Measurements from ENCODE around the gene ITGAL. TPM values are rescaled to one million over a fixed set of nuclear protein-coding genes. Genes with fewer than 3 reads are reported as not detected.

ITGAL gene
- total and polyA plus RNA-seq, 2 of the 8 experiments (the other 6 are each of a cell fraction or from before 2014, with no cell fraction given): not detected

- H2AK5ac ChIP-seq (ENCODE audit: low read depth, low read length): no peak overlapping the region
- peaks cover 0 to 2% (median 0%) of the 10 kb centered on the region in 4 experiments; a peak in 1 of 7 replicates for H3K27me3 ChIP-seq (replicated peaks in 1 of 4; ENCODE audit: control insufficient read depth in 3 of 4, extremely low read depth in 1 of 4, insufficient read depth in 3 of 4, low read length in 3 of 4)
- H2BK5ac ChIP-seq (ENCODE audit: low read depth, low read length): no peak overlapping the region
- no peak overlapping the region for H3K18ac ChIP-seq (ENCODE audit: extremely low read depth, low read length)
- no peak overlapping the region for H3K14ac ChIP-seq (ENCODE audit: insufficient read length)
- ChIA-PET POLR2A (ENCODE audit: partially characterized antibody) (interaction anchor here (1.4 kb wide), 2 partner anchors 10 to 136 kb away, joined by 3 to 4 read pairs; partner anchors contain the start of gene ZNF689), CTCF (ENCODE audit: partially characterized antibody) (interaction anchor here (0.5 to 1.9 kb wide), 5 partner anchors 8 to 87 kb away, joined by 3 to 6 read pairs (median 4); partner anchors contain the start of gene DCTPP1)
- H3K9ac ChIP-seq (replicated peaks in 1 of 4; ENCODE audit: extremely low read depth in 1 of 4, low read depth in 3 of 4, low read length in 3 of 4): no peak overlapping the region
- H3K36me3 ChIP-seq (ENCODE audit: control insufficient read depth in 2 of 4, insufficient read depth in 4 of 4, low read length in 3 of 4): no peaks in the 10 kb centered on the region
- no peak overlapping the region for H3K4me3 ChIP-seq (ENCODE audit: extremely low read depth in 1 of 4, insufficient read depth in 2 of 4, low read depth in 3 of 4, low read length in 4 of 4)
- no peak overlapping the region for H2BK12ac ChIP-seq (ENCODE audit: low read depth, low read length)
- no peak overlapping the region for H2AFZ ChIP-seq (ENCODE audit: low read length)
- H3K9me3 ChIP-seq (ENCODE audit: insufficient read depth in 2 of 2, low read depth in 1 of 2, low read length in 1 of 2): no peaks in the 10 kb centered on the region
- no peak overlapping the region for H3K23ac ChIP-seq (ENCODE audit: insufficient read length)
- no peaks in the 10 kb centered on the region for H4K20me1 ChIP-seq (replicated peaks in 1 of 2; ENCODE audit: control insufficient read depth in 1 of 2, insufficient read depth in 2 of 2, low read length in 2 of 2)
- H3K56ac ChIP-seq (replicated peaks; ENCODE audit: insufficient read length, low read depth, low read length): no peak overlapping the region
- no peaks in the 10 kb centered on the region for H3K79me2 ChIP-seq (ENCODE audit: control insufficient read depth in 1 of 2, insufficient read depth in 2 of 2, low read length in 2 of 2)
- no peaks in the 10 kb centered on the region for H3K23me2 ChIP-seq (ENCODE audit: low read depth, low read length)
- no peak for TF ChIP-seq KDM1A (IDR thresholded peaks at IDR 0.05; ENCODE audit: borderline replicate concordance, low read length)
- TF ChIP-seq SIRT6 (IDR thresholded peaks at IDR 0.05; ENCODE audit: low read length): no peak
- no peak for TF ChIP-seq CREB1 (IDR thresholded peaks at IDR 0.05)
- TF ChIP-seq JUND (IDR thresholded peaks at IDR 0.05; ENCODE audit: low read length): no peak
- TF ChIP-seq EZH2 (IDR thresholded peaks at IDR 0.05; ENCODE audit: low read depth, low read length, severe bottlenecking): no peak
- no peak for TF ChIP-seq RFX5 (IDR thresholded peaks at IDR 0.05; ENCODE audit: borderline replicate concordance, low read depth, low read length)
- TF ChIP-seq POLR2AphosphoS5 (IDR thresholded peaks at IDR 0.05; ENCODE audit: low read depth, low read length): no peak
- no peak for TF ChIP-seq CTBP2 (IDR thresholded peaks at IDR 0.05; ENCODE audit: borderline replicate concordance, insufficient read depth, insufficient read length, low read length)
- no peak for TF ChIP-seq CBX8 (IDR thresholded peaks at IDR 0.05; ENCODE audit: borderline replicate concordance, low read depth, low read length)
- TF ChIP-seq PHF8 (conservative IDR thresholded peaks at IDR 0.05; ENCODE audit: low read depth, low read length): no peak
- peaks cover 0 to 3% (median 0%) of the 10 kb centered on the region in 4 experiments; a peak in 1 of 7 replicates for H3K4me1 ChIP-seq (replicated peaks in 1 of 4; ENCODE audit: control insufficient read depth in 3 of 4, insufficient read depth in 4 of 4, low read length in 3 of 4)
- DNase-seq (ENCODE audit: low read depth in 1 of 2, low spot score in 2 of 2): no peak
- no peak overlapping the region for H2BK120ac ChIP-seq (replicated peaks; ENCODE audit: low read depth, low read length)
- H3K4ac ChIP-seq (replicated peaks; ENCODE audit: insufficient read length, low read depth, low read length): no peak overlapping the region
- no peak overlapping the region for H4K5ac ChIP-seq (ENCODE audit: insufficient read length, low read depth, low read length)
- no peak for FAIRE-seq
- H3K4me2 ChIP-seq (ENCODE audit: insufficient read depth in 1 of 2, low read depth in 2 of 2, low read length in 2 of 2): no peak overlapping the region
- no peaks in the 10 kb centered on the region for H3K79me1 ChIP-seq (ENCODE audit: low read depth, low read length)
- H4K8ac ChIP-seq (ENCODE audit: extremely low read depth, insufficient read depth, low read length): no peak overlapping the region
- H2BK20ac ChIP-seq (ENCODE audit: low read length): no peak overlapping the region
- no peak overlapping the region for H4K91ac ChIP-seq (replicated peaks; ENCODE audit: insufficient read length, low read length)
- no peak overlapping the region for H3K27ac ChIP-seq (ENCODE audit: low read depth, low read length)
- H2BK15ac ChIP-seq (ENCODE audit: low read length): no peak overlapping the region
- WGBS, 2 experiments (ENCODE audit: extremely low coverage in 1 of 2, insufficient coverage in 1 of 2, insufficient read length in 1 of 2, insufficient replicate concordance in 2 of 2, low coverage in 1 of 2, low lambda C conversion rate in 2 of 2, missing lambda C conversion rate in 1 of 2): 85% methylated on average over 30 of the region's 35 CpGs; no CpG with 5 or more reads in 1 of the 2 experiments
These were observed 1.5 kb downstream of the ITGAL start for GRCh38 chr16:30474074-30474452.
